ENCODE data around the gene AMIGO2. TPM values are rescaled to one million over a fixed set of nuclear protein-coding genes. Genes with fewer than 3 reads are reported as not detected.

AMIGO2 gene
- total RNA-seq, 1 experiment from 2014 or later: 0.96 TPM

DNA sequence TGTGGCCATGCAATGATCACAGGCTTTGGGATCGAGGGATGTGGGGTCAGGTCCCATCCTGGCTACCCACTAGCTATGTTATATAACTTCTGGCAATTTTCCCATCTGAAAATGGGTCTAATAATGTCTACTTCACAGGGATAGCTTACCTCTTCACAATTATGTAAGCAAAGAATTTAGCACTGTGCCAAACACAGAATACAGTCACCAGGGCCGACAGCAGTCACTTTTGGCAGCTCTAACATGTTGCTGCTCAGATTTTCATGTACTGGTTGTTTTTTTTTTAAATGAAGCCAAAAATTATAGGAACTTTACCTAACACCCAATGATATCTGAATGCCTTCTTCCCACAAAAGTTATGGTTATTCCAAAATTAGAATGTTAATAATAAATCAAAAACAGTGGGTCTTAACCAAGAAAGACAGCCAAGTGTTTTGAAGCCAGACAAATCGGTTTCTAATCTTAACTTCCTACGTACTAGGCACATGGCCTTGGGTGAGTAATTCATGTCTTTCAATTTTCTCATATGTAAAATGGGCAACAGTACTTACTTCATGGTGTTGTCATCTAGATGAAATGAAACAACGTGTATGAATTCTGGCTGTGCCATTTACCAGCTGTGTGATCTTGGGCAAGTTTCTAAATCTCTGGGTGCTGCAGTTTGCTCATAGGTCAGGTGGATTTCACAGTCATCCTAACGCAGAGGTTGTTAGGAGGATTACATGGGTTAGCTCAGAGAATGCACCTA lies 13.3 kb downstream of the AMIGO2 start:
- POLR2A ChIA-PET: no interaction called here

More for the DNA sequence above, 13.3 kb downstream of the AMIGO2 start:
- ATAC-seq (no peak), DNase-seq (ENCODE audit: low read depth, low spot score) (no peak)
- ChIA-PET CTCF (interaction anchor here (0.5 to 1.1 kb wide), 2 partner anchors 8 to 949 kb away, joined by 3 read pairs; no protein-coding TSS in a partner anchor), RAD21 (ENCODE audit: low non-redundant PET in 1 of 2, low total read pairs in 2 of 2, uncharacterized antibody in 2 of 2, unreplicated experiment in 2 of 2) (no interaction called here)
- no TSS peak for BruUV-seq (replicated peaks)
- Histone ChIP-seq H3K9me3 (ENCODE audit: control insufficient read depth in 1 of 2, insufficient read depth in 1 of 2, low read depth in 1 of 2, low read length in 2 of 2) (no peaks in the 10 kb centered on the region), H3K79me2 (ENCODE audit: insufficient read depth, low read length) (no peaks in the 10 kb centered on the region), H3K4me3 (replicated peaks in 1 of 2; ENCODE audit: low read depth in 1 of 2, low read length in 2 of 2) (no peak overlapping the region), H3K9ac (ENCODE audit: low read length) (no peak overlapping the region), H3K4me1 (ENCODE audit: control insufficient read depth in 1 of 2, insufficient read depth in 2 of 2, low read length in 2 of 2) (no peaks in the 10 kb centered on the region), H3K27ac (ENCODE audit: low read depth, low read length) (no peak overlapping the region), H3K36me3 (ENCODE audit: control insufficient read depth in 1 of 2, insufficient read depth in 2 of 2, low read length in 2 of 2) (no peaks in the 10 kb centered on the region), H3K9me2 (ENCODE audit: insufficient read depth) (no peaks in the 10 kb centered on the region), H3K27me3 (ENCODE audit: insufficient read depth, low read length) (no peaks in the 10 kb centered on the region), H2AFZ (ENCODE audit: low read depth, low read length, poor library complexity, severe bottlenecking) (no peak overlapping the region), H3K4me2 (ENCODE audit: low read length) (no peak overlapping the region), H4K20me1 (ENCODE audit: insufficient read depth) (no peaks in the 10 kb centered on the region)
- intact Hi-C loops (cut with micrococcal nuclease): no loop called here
- TF ChIP-seq ELF1 (IDR thresholded peaks at IDR 0.05; ENCODE audit: borderline replicate concordance, low read depth) (no peak), TCF7L2 (IDR thresholded peaks at IDR 0.05; ENCODE audit: borderline replicate concordance, extremely low read depth, insufficient read depth, insufficient read length) (no peak), ATF3 (IDR thresholded peaks at IDR 0.05) (no peak), SP1 (IDR thresholded peaks at IDR 0.05; ENCODE audit: low read depth) (no peak), CEBPB (IDR thresholded peaks at IDR 0.05; ENCODE audit: low read depth) (no peak), ZFX (IDR thresholded peaks at IDR 0.05) (no peak), RAD21 (IDR thresholded peaks at IDR 0.05; ENCODE audit: low read depth) (no peak), EZH2 (IDR thresholded peaks at IDR 0.05) (no peak), FOSL1 (IDR thresholded peaks at IDR 0.05; ENCODE audit: low read depth) (no peak), EZH2phosphoT487 (IDR thresholded peaks at IDR 0.05; ENCODE audit: borderline replicate concordance) (no peak), ZNF274 (IDR thresholded peaks at IDR 0.05; ENCODE audit: low read depth, low read length) (no peak), EGR1 (IDR thresholded peaks at IDR 0.05; ENCODE audit: low read depth) (no peak), SRF (IDR thresholded peaks at IDR 0.05; ENCODE audit: low read depth) (no peak), POLR2AphosphoS5 (IDR thresholded peaks at IDR 0.05; ENCODE audit: low read depth, low read length) (no peak)
- TF ChIP-seq, protein P1, sequence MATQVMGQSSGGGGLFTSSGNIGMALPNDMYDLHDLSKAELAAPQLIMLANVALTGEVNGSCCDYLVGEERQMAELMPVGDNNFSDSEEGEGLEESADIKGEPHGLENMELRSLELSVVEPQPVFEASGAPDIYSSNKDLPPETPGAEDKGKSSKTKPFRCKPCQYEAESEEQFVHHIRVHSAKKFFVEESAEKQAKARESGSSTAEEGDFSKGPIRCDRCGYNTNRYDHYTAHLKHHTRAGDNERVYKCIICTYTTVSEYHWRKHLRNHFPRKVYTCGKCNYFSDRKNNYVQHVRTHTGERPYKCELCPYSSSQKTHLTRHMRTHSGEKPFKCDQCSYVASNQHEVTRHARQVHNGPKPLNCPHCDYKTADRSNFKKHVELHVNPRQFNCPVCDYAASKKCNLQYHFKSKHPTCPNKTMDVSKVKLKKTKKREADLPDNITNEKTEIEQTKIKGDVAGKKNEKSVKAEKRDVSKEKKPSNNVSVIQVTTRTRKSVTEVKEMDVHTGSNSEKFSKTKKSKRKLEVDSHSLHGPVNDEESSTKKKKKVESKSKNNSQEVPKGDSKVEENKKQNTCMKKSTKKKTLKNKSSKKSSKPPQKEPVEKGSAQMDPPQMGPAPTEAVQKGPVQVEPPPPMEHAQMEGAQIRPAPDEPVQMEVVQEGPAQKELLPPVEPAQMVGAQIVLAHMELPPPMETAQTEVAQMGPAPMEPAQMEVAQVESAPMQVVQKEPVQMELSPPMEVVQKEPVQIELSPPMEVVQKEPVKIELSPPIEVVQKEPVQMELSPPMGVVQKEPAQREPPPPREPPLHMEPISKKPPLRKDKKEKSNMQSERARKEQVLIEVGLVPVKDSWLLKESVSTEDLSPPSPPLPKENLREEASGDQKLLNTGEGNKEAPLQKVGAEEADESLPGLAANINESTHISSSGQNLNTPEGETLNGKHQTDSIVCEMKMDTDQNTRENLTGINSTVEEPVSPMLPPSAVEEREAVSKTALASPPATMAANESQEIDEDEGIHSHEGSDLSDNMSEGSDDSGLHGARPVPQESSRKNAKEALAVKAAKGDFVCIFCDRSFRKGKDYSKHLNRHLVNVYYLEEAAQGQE (IDR thresholded peaks at IDR 0.05; ENCODE audit: low read depth): no peak
- TF ChIP-seq, protein P2, sequence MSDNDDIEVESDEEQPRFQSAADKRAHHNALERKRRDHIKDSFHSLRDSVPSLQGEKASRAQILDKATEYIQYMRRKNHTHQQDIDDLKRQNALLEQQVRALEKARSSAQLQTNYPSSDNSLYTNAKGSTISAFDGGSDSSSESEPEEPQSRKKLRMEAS (IDR thresholded peaks at IDR 0.05): no peak
- TF ChIP-seq, protein P3, sequence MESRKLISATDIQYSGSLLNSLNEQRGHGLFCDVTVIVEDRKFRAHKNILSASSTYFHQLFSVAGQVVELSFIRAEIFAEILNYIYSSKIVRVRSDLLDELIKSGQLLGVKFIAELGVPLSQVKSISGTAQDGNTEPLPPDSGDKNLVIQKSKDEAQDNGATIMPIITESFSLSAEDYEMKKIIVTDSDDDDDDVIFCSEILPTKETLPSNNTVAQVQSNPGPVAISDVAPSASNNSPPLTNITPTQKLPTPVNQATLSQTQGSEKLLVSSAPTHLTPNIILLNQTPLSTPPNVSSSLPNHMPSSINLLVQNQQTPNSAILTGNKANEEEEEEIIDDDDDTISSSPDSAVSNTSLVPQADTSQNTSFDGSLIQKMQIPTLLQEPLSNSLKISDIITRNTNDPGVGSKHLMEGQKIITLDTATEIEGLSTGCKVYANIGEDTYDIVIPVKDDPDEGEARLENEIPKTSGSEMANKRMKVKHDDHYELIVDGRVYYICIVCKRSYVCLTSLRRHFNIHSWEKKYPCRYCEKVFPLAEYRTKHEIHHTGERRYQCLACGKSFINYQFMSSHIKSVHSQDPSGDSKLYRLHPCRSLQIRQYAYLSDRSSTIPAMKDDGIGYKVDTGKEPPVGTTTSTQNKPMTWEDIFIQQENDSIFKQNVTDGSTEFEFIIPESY (IDR thresholded peaks at IDR 0.05; ENCODE audit: extremely low read depth, insufficient replicate concordance, low read length): no peak
- TF ChIP-seq, protein P4, sequence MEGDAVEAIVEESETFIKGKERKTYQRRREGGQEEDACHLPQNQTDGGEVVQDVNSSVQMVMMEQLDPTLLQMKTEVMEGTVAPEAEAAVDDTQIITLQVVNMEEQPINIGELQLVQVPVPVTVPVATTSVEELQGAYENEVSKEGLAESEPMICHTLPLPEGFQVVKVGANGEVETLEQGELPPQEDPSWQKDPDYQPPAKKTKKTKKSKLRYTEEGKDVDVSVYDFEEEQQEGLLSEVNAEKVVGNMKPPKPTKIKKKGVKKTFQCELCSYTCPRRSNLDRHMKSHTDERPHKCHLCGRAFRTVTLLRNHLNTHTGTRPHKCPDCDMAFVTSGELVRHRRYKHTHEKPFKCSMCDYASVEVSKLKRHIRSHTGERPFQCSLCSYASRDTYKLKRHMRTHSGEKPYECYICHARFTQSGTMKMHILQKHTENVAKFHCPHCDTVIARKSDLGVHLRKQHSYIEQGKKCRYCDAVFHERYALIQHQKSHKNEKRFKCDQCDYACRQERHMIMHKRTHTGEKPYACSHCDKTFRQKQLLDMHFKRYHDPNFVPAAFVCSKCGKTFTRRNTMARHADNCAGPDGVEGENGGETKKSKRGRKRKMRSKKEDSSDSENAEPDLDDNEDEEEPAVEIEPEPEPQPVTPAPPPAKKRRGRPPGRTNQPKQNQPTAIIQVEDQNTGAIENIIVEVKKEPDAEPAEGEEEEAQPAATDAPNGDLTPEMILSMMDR (IDR thresholded peaks at IDR 0.05 in 2 of 3, conservative IDR thresholded peaks at IDR 0.05 in 1 of 3; ENCODE audit: borderline replicate concordance in 1 of 3, insufficient read depth in 1 of 3, low read depth in 2 of 3, low read length in 2 of 3): no peak
